CD14-positive monocyte (primary cell): Measurements from ENCODE around the gene ST3GAL5. TPM values are rescaled to one million over a fixed set of nuclear protein-coding genes. Genes with fewer than 3 reads are reported as not detected.
A peak's percentile ranks its signal among the peaks of the same experiment; 100 is the strongest.

Experiments used
- DNase-seq, 3 donors: peaks; one replicate each; pipeline ENCODE4 v3.0.0-alpha.2; 2011 to 2022
- H2AFZ ChIP-seq: 2 replicates; pipeline ENCODE4 v1.6.0; 2012; ENCODE audit warnings: mild to moderate bottlenecking, low read depth, low read length, inconsistent platforms; ENCODE audit not compliant: insufficient read depth, poor library complexity, severe bottlenecking
- H3K27ac ChIP-seq, 2 donors: 1 replicate in 1 of 2; 2 replicates in 1 of 2; pipeline ENCODE4 v1.5.1; 2012 to 2013; ENCODE audit warnings: low read length in 2 of 2, control low read depth in 1 of 2, inconsistent platforms in 1 of 2, low read depth in 1 of 2, mild to moderate bottlenecking in 1 of 2
- H3K27me3 ChIP-seq, 2 donors: one replicate each; pipeline versions ENCODE4 v1.6.0 to v1.6.1; 2011 to 2013; ENCODE audit warnings: low read length in 2 of 2; ENCODE audit not compliant: control insufficient read depth in 2 of 2, insufficient read depth in 2 of 2
- H3K36me3 ChIP-seq, 2 donors: replicated peaks in 1 of 2; 1 replicate in 1 of 2; 2 replicates in 1 of 2; pipeline versions ENCODE4 v1.5.1 to v1.6.1; 2012 to 2013; ENCODE audit warnings: low read length in 2 of 2, control low read depth in 1 of 2, inconsistent platforms in 1 of 2, mild to moderate bottlenecking in 1 of 2; ENCODE audit not compliant: insufficient read depth in 2 of 2, control insufficient read depth in 1 of 2
- H3K4me1 ChIP-seq, 2 donors: 1 replicate in 1 of 2; 2 replicates in 1 of 2; pipeline versions ENCODE4 v1.5.1 to v1.6.1; 2012 to 2013; ENCODE audit warnings: low read length in 2 of 2, control low read depth in 1 of 2, inconsistent platforms in 1 of 2, mild to moderate bottlenecking in 1 of 2, moderate library complexity in 1 of 2; ENCODE audit not compliant: insufficient read depth in 2 of 2, control insufficient read depth in 1 of 2
- H3K4me2 ChIP-seq: replicated peaks from 2 replicates; pipeline ENCODE3; 2012; ENCODE audit warnings: low read length, moderate library complexity, mild to moderate bottlenecking; ENCODE audit not compliant: poor library complexity, severe bottlenecking; ENCODE audit errors: extremely low read depth
- H3K4me3 ChIP-seq, 3 experiments: fragments of 200-600 bp in 1 of 3; sonication (generic) in 1 of 3; replicated peaks in 1 of 3; 1 replicate in 2 of 3; 2 replicates in 1 of 3; pipeline ENCODE4 v1.5.1; 2011 to 2013; ENCODE audit warnings: low read length in 3 of 3, mild to moderate bottlenecking in 3 of 3, control low read depth in 2 of 3, low read depth in 2 of 3, inconsistent platforms in 1 of 3, moderate library complexity in 1 of 3
- H3K79me2 ChIP-seq: 2 replicates; pipeline ENCODE4 v1.6.0; 2012; ENCODE audit warnings: mild to moderate bottlenecking, control low read depth, inconsistent platforms, low read length, moderate library complexity; ENCODE audit not compliant: insufficient read depth
- H3K9ac ChIP-seq: 2 replicates; pipeline ENCODE4 v1.6.0; 2017; ENCODE audit warnings: low read length, mild to moderate bottlenecking; ENCODE audit not compliant: insufficient read depth, poor library complexity, severe bottlenecking
- H3K9me3 ChIP-seq, 2 donors: replicated peaks in 1 of 2; 1 replicate in 1 of 2; 2 replicates in 1 of 2; pipeline versions ENCODE4 v1.5.1 to v1.6.1; 2012 to 2013; ENCODE audit warnings: low read length in 2 of 2, control low read depth in 1 of 2; ENCODE audit not compliant: control insufficient read depth in 1 of 2, insufficient read depth in 1 of 2
- H4K20me1 ChIP-seq: 2 replicates; pipeline ENCODE4 v1.6.0; 2012; ENCODE audit warnings: mild to moderate bottlenecking, low read length, control low read depth, moderate library complexity; ENCODE audit not compliant: insufficient read depth
- H3K27ac Mint-ChIP-seq, 7 donors: one replicate each; pipeline ENCODE4 v1.8.0; 2020; ENCODE audit warnings: mild to moderate bottlenecking in 7 of 7, mixed read lengths in 7 of 7, moderate library complexity in 6 of 7, inconsistent platforms in 2 of 7
- H3K27me3 Mint-ChIP-seq, 3 donors: one replicate each; pipeline ENCODE4 v1.8.0; 2021 to 2022; ENCODE audit warnings: low read depth in 3 of 3, mild to moderate bottlenecking in 3 of 3, mixed read lengths in 3 of 3, moderate library complexity in 3 of 3, inconsistent platforms in 1 of 3
- H3K36me3 Mint-ChIP-seq, 2 donors: one replicate each; pipeline ENCODE4 v1.8.0; 2020; ENCODE audit warnings: mixed read lengths in 2 of 2, inconsistent platforms in 1 of 2, mild to moderate bottlenecking in 1 of 2
- H3K4me1 Mint-ChIP-seq: one replicate; pipeline ENCODE4 v1.8.0; 2020; ENCODE audit warnings: mild to moderate bottlenecking, mixed read lengths
- H3K4me3 Mint-ChIP-seq, 2 donors: one replicate each; pipeline ENCODE4 v1.8.0; 2020; ENCODE audit warnings: mild to moderate bottlenecking in 2 of 2, mixed read lengths in 2 of 2, moderate library complexity in 1 of 2
- H3K9me3 Mint-ChIP-seq, 7 donors: one replicate each; pipeline ENCODE4 v1.8.0; 2020 to 2022; ENCODE audit warnings: mixed read lengths in 7 of 7, mild to moderate bottlenecking in 6 of 7, moderate library complexity in 6 of 7, inconsistent platforms in 2 of 7
- CTCF ChIP-seq: fragments of 200-600 bp; IDR thresholded peaks from one replicate; pipeline ENCODE4 v1.8.0; 2022; ENCODE audit warnings: antibody characterized with exemption, mild to moderate bottlenecking
- WGBS: methylation state at CpG from one replicate; pipeline ENCODE4 v1.1.5; 2013; ENCODE audit warnings: missing lambda C conversion rate; ENCODE audit not compliant: insufficient coverage; 5-methylcytosine and 5-hydroxymethylcytosine counted together
- intact Hi-C, 2 donors: fragments of 100-400 bp; cut with micrococcal nuclease; formaldehyde crosslinking; loops; one replicate each; pipeline versions ENCODE4 v1.15.0 to v1.15.1; 2023
- polyA plus RNA-seq, 3 donors: library from polyadenylated mRNA; depleted of rRNA in 1 of 3; unstranded in 2 of 3; stranded (reverse) in 1 of 3; fragments of 300-500 nt in 2 of 3; fragments of >200 nt in 1 of 3; fragmentation: Illumina TruSeq in 2 of 3; gene quantifications; 1 replicate in 2 of 3; 2 replicates in 1 of 3; pipeline ENCODE4 v1.2.3, GENCODE V29; 2012 to 2021

ST3GAL5 gene
- polyA plus RNA-seq, 3 donors = 14.0 to 51.2 (median 19.5) TPM

- intact Hi-C loops = no loop called here
- Mint-ChIP-seq H3K9me3 (peaks cover 0 to 7% (median 5%) of the 10 kb centered on the region in 7 donors), H3K27me3 (peaks cover 1 to 8% (median 6%) of the 10 kb centered on the region in 3 donors), H3K4me1 (peaks cover 20% of the 10 kb centered on the region), H3K27ac (no peak overlapping the region), H3K36me3 (no peaks in the 10 kb centered on the region), H3K4me3 (no peak overlapping the region)
- peaks cover 0 to 6% of the 10 kb centered on the region in 2 donors for H3K9me3 ChIP-seq
- 93% methylated on average over 7 of the region's 9 CpGs for WGBS
- no peak for DNase-seq
- no peaks in the 10 kb centered on the region for H3K79me2 ChIP-seq
- no peak overlapping the region for H3K4me3 ChIP-seq
- no peaks in the 10 kb centered on the region for H4K20me1 ChIP-seq
- H3K9ac ChIP-seq = no peak overlapping the region
- no peaks in the 10 kb centered on the region for H3K36me3 ChIP-seq
- TF ChIP-seq CTCF = no peak
- no peak overlapping the region for H2AFZ ChIP-seq
- no peaks in the 10 kb centered on the region for H3K27me3 ChIP-seq
- H3K27ac ChIP-seq = no peak overlapping the region
- H3K4me1 ChIP-seq = no peaks in the 10 kb centered on the region
- no peak overlapping the region for H3K4me2 ChIP-seq
These were observed 38.3 kb upstream of the ST3GAL5 start for GRCh38 chr2:85926931-85927661.

DNA sequence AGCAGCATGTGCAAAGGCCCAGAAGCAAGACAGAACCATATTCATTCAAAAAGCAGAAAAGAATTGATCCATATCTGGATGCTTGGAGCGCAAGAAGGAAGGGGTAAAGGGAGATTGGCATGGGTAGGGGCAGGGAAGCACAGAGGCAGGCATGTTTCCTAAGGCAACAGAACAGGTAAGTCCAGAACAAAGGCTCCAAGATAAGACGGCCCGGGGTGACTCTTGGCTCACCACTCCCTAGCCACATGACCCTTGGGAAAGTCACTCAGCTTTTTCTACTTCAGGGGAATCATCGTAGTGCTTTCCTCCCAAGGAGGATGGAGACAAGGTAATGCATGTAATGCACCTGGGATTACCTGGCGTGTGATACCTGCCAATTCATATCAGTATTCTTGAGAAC lies 37.7 kb upstream of the ST3GAL5 start:
- Histone ChIP-seq H3K9ac (no peak overlapping the region), H3K79me2 (no peaks in the 10 kb centered on the region), H3K9me3 (peaks cover 0 to 6% of the 10 kb centered on the region in 2 donors), H3K27ac (no peak overlapping the region), H3K4me2 (no peak overlapping the region), H2AFZ (no peak overlapping the region), H3K4me3 (no peak overlapping the region), H3K27me3 (no peaks in the 10 kb centered on the region), H3K4me1 (no peaks in the 10 kb centered on the region), H4K20me1 (no peaks in the 10 kb centered on the region), H3K36me3 (no peaks in the 10 kb centered on the region)
- Mint-ChIP-seq H3K36me3 (no peaks in the 10 kb centered on the region), H3K27ac (peak overlapping the region in 1 of 7 donors; percentile 56), H3K4me1 (peaks cover 20% of the 10 kb centered on the region), H3K27me3 (peaks cover 1 to 8% (median 6%) of the 10 kb centered on the region in 3 donors), H3K4me3 (no peak overlapping the region), H3K9me3 (peaks cover 0 to 7% (median 5%) of the 10 kb centered on the region in 7 donors)
- DNase-seq = no peak
- no peak for TF ChIP-seq CTCF
- intact Hi-C loops = no loop called here
- no CpG with 5 or more reads among the region's 5 CpGs for whole genome bisulfite sequencing
